IPS-18c (cell line): Measurements from ENCODE around the gene MID1.

Source experiments
- H3K4me3 ChIP-seq: 2 replicates; pipeline ENCODE4 v1.7.0; 2013; ENCODE audit warnings: low read depth, mild to moderate bottlenecking, low read length, moderate library complexity; ENCODE audit not compliant: insufficient read depth
- H3K9me3 ChIP-seq: one replicate; pipeline ENCODE4 v1.6.1; 2013; ENCODE audit warnings: mild to moderate bottlenecking, low read length, moderate library complexity; ENCODE audit not compliant: control insufficient read depth, insufficient read depth

Gene MID1

GRCh38 chrX:10457092-10457491 is 163.3 kb downstream of the MID1 start:
- H3K9me3 ChIP-seq: no peaks in the 10 kb centered on the region
- no peak overlapping the region for H3K4me3 ChIP-seq

GRCh38 chrX:10453945-10454344 is 166.4 kb downstream of the MID1 start:
- no peak overlapping the region for H3K4me3 ChIP-seq
- peaks cover 4% of the 10 kb centered on the region for H3K9me3 ChIP-seq

DNA sequence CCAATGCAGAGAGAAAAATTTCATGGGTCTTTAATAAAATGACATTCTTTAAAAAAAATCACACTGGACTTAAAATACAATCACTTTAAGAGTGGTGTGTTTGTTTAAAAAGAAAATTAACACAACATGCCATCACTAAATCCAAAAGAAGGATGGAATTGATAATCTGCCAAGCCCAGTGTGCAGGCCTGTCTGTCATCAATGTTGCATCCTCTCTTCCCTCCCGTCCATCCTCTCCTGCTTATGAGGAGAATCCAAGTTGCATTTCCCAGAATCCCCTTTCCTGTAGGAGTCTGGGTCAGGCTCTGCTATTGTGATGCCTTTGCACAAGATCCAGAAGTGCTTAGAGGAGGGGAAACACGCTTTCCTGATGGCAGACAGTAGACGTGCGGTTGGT is 169.4 kb downstream of the MID1 start:
- peaks cover 4% of the 10 kb centered on the region for H3K9me3 ChIP-seq
- H3K4me3 ChIP-seq: no peak overlapping the region

DNA sequence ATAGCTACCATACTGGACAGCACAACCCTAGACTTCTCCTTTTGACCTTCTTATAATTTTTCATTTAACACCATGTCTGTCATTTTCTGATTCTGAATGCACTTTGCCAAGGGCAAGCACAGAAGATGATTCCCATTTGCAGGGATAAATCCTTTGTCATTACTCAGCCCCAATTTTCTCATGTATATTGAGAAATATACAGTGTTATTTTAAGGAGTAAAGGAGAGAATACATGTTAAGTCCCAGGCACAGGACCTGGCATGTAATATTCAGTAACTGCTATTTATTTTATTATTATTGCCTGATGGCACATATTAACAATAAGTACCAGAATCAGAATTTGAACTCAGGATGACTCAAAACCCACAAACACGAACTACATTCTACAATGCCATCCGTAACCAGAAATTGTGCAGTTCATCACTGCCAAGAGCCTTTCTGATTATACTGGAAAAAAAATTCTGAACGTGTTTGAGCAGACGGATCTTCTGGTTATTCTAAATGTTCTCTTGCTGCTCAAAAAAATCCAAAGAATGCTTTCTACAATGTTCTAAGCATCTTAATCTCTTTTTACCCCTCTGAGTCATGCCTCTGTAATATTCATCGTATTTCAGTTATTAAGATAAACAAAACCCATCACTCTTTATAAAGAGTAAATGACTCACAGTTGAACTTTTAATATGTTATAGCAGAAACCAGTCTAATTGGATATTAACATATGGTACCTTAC is 170.0 kb downstream of the MID1 start:
- Histone ChIP-seq H3K4me3 (no peak overlapping the region), H3K9me3 (peaks cover 4% of the 10 kb centered on the region)

GRCh38 chrX:10447564-10448214 is 172.7 kb downstream of the MID1 start:
- Histone ChIP-seq H3K9me3 (peaks cover 8% of the 10 kb centered on the region), H3K4me3 (no peak overlapping the region)

- Histone ChIP-seq H3K9me3 (peaks cover 4% of the 10 kb centered on the region), H3K4me3 (no peak overlapping the region)
These were observed 176.2 kb downstream of the MID1 start for GRCh38 chrX:10444204-10444603.

- Histone ChIP-seq H3K4me3 (no peak overlapping the region), H3K9me3 (peaks cover 3% of the 10 kb centered on the region)
These were observed 178.9 kb downstream of the MID1 start for GRCh38 chrX:10441464-10441863.

DNA sequence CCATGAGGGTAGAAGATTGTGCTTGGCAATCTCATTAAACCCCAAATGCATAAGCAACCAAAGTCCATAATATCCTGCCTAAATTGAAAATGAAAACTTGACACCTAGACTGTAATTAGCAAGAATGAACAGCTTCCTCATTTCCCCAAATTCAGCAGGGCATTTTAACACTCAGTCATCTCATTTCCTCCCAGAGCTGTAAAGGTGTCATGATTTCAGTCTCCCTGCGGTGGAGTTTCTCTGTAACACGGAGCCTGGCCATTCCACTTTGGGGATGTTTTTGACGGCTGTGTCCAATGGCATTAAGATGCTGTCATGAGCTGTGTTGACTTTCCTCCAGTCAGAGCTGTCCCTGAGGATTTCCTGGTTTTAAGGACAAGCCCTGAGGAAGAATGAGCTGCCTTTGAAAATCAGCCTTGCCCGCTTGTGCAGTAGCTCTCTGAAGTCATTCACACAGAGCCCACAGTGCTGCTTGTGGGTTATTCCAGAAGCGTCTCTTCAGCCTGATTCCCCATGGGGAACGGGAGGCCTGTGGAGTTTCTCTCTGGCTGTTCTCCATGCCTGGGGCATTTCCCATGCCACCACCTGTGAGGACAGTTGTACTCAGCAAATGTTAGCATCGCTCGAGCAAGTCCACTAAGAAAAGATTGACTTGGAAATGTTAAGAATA is 187.0 kb downstream of the MID1 start:
- H3K9me3 ChIP-seq: peaks cover 2% of the 10 kb centered on the region

DNA sequence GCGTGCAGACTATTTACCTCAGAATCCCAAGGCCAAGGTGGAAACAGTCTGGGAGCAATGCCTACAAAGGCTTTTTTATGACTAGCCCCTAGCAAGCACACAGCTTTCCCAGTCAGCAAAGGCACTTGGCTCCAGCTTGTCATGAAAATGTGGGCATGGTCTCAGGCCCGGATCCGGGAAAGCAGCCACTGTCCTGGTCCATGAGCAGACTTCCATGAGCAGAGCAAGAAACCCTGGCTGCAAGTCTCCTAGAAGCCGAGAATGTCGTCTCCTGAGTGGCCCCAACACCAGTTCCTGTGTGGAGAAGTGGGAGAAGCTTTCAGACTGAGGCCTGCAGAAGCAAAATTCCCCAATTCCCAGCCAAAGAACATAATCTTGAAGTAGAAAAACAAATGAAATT is 190.5 kb downstream of the MID1 start:
- Histone ChIP-seq H3K9me3 (peaks cover 2% of the 10 kb centered on the region), H3K4me3 (no peak overlapping the region)

More for the DNA sequence above, 187.0 kb downstream of the MID1 start:
- no peak overlapping the region for H3K4me3 ChIP-seq

DNA sequence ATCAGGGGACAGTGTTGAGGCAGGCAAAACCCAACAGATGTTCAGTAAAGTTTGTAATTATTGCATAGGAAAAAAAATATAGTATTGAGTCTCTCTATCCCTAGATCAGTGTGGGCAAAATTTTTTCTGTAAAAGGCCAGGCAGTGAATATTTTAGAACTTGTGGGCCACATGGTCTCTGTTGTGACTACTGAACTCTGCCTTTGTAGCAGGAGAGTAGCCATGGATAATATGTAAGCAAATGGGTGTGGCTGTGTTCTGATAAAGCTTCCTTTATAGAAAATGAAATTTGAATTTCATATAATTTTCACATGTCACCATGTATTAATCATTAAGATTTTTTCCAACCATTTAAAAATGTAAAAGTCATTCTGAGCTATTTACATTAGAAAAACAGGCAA is 193.1 kb downstream of the MID1 start:
- Histone ChIP-seq H3K4me3 (no peak overlapping the region), H3K9me3 (no peaks in the 10 kb centered on the region)

DNA sequence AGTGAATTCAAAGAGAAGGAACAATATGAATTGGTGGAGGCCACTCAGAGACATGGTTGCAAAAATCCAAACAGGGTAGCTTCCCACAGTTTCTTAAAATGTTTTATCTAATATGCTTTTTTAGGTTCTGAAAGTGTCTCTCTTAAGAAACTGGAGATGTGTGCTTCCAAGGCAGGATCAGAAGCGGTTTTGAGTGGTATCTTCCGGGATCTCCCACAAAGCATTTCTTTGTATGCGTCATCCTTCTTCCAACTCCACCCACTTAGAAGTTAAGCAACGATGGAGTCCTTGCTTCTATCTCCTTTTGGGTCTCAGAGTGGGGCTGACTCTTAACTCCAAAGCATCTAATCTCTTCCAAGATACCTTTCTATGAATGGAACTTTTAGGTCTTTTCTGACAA is 196.7 kb downstream of the MID1 start:
- Histone ChIP-seq H3K9me3 (no peaks in the 10 kb centered on the region), H3K4me3 (no peak overlapping the region)

- no peak overlapping the region for H3K4me3 ChIP-seq
- no peaks in the 10 kb centered on the region for H3K9me3 ChIP-seq
These were observed 200.3 kb downstream of the MID1 start for GRCh38 chrX:10420134-10420533.

GRCh38 chrX:10416424-10416823 is 204.0 kb downstream of the MID1 start:
- Histone ChIP-seq H3K9me3 (peaks cover 9% of the 10 kb centered on the region), H3K4me3 (no peak overlapping the region)

DNA sequence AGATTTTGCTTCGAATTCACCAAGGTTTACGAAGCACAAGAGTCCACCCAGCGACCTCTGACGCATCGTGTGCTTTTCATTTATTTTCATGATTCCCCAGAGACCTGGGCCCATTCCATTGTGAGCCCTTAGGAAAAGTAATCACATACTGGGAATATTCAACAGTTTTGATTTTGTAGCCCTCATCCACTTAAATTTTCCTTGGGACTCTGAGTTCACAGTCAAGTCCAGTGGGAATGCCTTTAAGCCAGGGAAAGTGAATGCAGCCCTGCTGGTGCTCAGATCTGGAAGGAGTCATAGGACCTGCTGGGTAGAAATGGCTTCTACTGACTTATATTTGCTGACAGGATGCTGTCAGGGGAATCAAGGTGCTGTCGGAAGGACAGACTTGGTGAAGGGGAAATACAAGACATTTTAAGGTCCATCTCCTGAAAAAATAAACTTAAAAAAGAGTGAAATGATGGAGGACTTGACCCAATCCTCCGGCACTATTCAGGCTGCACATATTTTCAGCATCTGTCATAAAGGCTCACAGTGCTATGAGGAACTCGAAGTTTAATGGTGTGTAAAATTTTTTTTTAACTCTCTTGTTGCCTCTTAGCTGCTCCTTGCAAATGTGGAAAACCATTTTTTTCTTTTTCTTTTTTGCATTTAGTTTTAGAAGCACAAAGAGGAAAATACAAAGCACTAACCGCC is 204.9 kb downstream of the MID1 start:
- Histone ChIP-seq H3K4me3 (no peak overlapping the region), H3K9me3 (peaks cover 11% of the 10 kb centered on the region)

DNA sequence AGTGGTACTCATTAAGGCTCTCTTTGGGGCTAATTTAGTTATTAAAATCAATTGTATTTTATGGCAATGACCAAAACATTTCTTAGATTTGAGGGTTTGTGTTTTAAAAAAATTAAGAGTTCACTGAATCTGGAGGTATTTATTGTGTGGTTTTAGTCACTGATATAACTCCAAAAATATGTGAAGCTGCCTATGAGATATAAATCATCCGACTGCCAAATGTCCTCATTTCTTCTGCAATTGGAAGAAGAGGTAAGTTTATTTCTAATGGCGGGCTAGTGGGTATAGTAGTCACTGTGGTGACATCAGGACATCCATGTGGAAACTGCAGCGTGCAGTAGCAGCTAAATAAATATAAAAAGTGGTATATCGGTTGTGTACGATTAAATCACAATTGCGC is 205.5 kb downstream of the MID1 start:
- Histone ChIP-seq H3K9me3 (peaks cover 11% of the 10 kb centered on the region), H3K4me3 (no peak overlapping the region)

DNA sequence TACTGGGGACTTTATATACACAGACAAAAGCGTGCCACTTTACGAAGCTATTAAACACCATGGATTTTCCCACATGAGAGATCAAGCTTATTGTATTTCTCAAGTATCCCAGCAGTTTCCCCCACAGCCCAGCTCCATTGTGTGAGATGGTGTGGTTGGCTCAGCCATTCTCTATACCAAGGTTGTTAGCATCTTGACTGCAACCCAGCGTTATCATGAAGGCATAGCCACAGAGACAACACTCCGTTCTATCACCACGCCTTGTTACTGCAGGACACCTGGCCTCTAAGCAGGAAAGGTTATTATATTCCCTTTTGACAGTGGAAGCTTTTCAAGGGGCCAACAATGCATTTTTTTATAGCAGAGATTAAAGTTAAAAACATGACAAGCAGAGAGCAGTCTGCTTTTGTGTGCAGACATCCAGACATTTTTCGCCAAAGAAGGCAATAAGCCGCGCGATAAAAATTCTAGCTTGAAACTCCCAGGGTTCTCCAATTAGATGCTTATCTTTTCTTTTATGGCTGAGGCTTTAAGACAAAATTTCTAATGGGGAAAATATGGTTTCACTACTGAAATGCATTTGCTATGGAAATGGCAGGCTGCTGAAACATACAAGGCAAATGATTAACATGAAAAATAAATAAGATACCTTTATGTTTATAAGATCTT is 206.1 kb downstream of the MID1 start:
- Histone ChIP-seq H3K4me3 (no peak overlapping the region), H3K9me3 (peaks cover 11% of the 10 kb centered on the region)

DNA sequence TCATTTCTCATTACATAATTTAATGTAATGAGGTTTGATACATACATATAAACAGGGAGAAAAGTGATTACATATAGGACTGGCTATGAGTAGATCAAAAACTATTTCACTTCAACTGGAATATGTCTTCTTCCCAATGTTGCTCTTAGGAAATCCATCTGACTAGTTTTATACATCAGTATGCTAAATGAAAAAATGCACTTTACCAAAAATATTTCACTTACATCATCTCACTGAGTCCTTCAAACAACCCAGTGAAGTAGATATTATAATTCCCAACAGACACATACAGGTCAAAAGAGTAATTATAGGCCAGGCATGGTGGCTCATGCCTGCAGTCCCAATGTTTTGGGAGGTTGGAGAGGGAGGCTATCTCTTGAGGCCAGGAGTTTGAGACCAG is 215.9 kb downstream of the MID1 start:
- no peak overlapping the region for H3K4me3 ChIP-seq
- H3K9me3 ChIP-seq: peaks cover 7% of the 10 kb centered on the region
